Upper lobe of left lung (tissue), 4 donors: ENCODE measurements around the gene RBKS.

ENCODE experiments used
- POLR2AphosphoS5 ChIP-seq, 2 donors: sonication (generic); formaldehyde crosslinking; IDR thresholded peaks; one replicate each; pipeline ENCODE4 v1.5.1; 2017; ENCODE audit warnings: antibody characterized with exemption in 2 of 2
- TF ChIP-seq, protein P1 (sequence below), 6 experiments: fragments of 450-650 bp in 4 of 6; fragments of 200-600 bp in 2 of 6; sonication (generic) in 2 of 6; IDR thresholded peaks; one replicate each; pipeline ENCODE4 v1.5.1; 2016 to 2019; ENCODE audit warnings: antibody characterized with exemption in 6 of 6

DNA sequence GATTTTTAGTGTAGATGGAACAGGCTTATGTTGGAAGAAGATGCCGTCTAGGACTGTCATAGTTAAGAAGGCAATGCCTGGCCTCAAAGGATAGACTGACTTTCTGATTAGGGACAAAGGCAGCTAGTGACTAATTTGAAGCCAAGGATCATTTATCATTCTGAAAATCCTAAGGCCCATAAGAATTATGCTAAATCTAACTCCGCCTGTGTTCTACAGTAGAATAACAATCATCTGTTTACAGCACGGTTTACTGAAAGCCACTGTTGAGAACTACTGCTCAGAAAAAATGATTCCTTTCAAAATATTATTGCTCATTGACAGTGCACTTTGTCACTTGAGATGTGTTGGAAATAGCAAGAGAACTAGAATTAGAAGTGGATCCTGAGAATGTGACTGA lies 44.8 kb upstream of the RBKS start:
- TF ChIP-seq, protein P1, sequence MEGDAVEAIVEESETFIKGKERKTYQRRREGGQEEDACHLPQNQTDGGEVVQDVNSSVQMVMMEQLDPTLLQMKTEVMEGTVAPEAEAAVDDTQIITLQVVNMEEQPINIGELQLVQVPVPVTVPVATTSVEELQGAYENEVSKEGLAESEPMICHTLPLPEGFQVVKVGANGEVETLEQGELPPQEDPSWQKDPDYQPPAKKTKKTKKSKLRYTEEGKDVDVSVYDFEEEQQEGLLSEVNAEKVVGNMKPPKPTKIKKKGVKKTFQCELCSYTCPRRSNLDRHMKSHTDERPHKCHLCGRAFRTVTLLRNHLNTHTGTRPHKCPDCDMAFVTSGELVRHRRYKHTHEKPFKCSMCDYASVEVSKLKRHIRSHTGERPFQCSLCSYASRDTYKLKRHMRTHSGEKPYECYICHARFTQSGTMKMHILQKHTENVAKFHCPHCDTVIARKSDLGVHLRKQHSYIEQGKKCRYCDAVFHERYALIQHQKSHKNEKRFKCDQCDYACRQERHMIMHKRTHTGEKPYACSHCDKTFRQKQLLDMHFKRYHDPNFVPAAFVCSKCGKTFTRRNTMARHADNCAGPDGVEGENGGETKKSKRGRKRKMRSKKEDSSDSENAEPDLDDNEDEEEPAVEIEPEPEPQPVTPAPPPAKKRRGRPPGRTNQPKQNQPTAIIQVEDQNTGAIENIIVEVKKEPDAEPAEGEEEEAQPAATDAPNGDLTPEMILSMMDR (IDR thresholded peaks at IDR 0.05): no peak
- no peak for TF ChIP-seq POLR2AphosphoS5 (IDR thresholded peaks at IDR 0.05)
